ENCODE results near the gene ARHGEF33.

ARHGEF33 gene

GRCh38 chr2:38871432-38871831 lies 18.2 kb upstream of the ARHGEF33 start:
- TF ChIP-seq, protein P1, sequence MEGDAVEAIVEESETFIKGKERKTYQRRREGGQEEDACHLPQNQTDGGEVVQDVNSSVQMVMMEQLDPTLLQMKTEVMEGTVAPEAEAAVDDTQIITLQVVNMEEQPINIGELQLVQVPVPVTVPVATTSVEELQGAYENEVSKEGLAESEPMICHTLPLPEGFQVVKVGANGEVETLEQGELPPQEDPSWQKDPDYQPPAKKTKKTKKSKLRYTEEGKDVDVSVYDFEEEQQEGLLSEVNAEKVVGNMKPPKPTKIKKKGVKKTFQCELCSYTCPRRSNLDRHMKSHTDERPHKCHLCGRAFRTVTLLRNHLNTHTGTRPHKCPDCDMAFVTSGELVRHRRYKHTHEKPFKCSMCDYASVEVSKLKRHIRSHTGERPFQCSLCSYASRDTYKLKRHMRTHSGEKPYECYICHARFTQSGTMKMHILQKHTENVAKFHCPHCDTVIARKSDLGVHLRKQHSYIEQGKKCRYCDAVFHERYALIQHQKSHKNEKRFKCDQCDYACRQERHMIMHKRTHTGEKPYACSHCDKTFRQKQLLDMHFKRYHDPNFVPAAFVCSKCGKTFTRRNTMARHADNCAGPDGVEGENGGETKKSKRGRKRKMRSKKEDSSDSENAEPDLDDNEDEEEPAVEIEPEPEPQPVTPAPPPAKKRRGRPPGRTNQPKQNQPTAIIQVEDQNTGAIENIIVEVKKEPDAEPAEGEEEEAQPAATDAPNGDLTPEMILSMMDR (IDR thresholded peaks at IDR 0.05; ENCODE audit: low read depth, low read length, missing control alignments) = no peak
- no peak overlapping the region for H3K4me3 ChIP-seq (replicated peaks; ENCODE audit: low read depth, low read length)
- DNase-seq (ENCODE audit: extremely low read depth, low read depth) = no peak

GRCh38 chr2:38873763-38874162 lies 15.9 kb upstream of the ARHGEF33 start:
- H3K4me3 ChIP-seq (replicated peaks; ENCODE audit: low read depth, low read length) = no peak overlapping the region
- TF ChIP-seq, protein P1 (IDR thresholded peaks at IDR 0.05; ENCODE audit: low read depth, low read length, missing control alignments) = no peak
- no peak for DNase-seq (ENCODE audit: extremely low read depth, low read depth)

DNA sequence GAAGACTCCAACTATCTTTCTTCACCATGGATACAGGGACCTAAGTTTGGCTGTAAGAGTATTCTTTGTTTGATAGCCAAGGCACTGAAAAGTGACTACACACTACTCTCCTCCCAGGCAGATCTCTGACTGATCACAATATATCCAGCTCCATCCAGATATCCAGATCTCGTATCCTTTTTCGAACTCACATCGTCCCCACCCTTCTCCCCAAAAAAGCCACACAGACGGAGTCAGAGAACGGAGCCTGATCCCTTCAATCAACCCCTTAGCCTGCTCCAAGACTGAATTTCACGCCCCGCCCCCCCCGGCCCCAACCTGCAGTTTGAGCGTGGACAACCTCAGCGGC lies 14.5 kb upstream of the ARHGEF33 start:
- TF ChIP-seq, protein P1 (IDR thresholded peaks at IDR 0.05; ENCODE audit: low read depth, low read length, missing control alignments) = no peak
- no peak for DNase-seq (ENCODE audit: extremely low read depth, low read depth)

GRCh38 chr2:38875576-38876367 lies 13.9 kb upstream of the ARHGEF33 start, which contains the start of the genes DHX57 and MORN2:
Gene DHX57, minus strand, starts transcription at chr2:38875934. Its CDS starts 7,529 bp downstream, at chr2:38868405.
Gene MORN2, plus strand, starts transcription at chr2:38875976.
- TF ChIP-seq, protein P1 (IDR thresholded peaks at IDR 0.05; ENCODE audit: low read depth, low read length, missing control alignments) = no peak
- DNase-seq (ENCODE audit: extremely low read depth, low read depth) = peak; percentile 49
- peak within 1 kb of the TSS; percentile 89 for H3K4me3 ChIP-seq (replicated peaks; ENCODE audit: low read depth, low read length)

More for the DNA sequence above, 14.5 kb upstream of the ARHGEF33 start:
- H3K4me3 ChIP-seq (replicated peaks; ENCODE audit: low read depth, low read length) = peak overlapping the region; percentile 89

GRCh38 chr2:38876407-38876806 lies 13.3 kb upstream of the ARHGEF33 start:
- TF ChIP-seq, protein P1 (IDR thresholded peaks at IDR 0.05; ENCODE audit: low read depth, low read length, missing control alignments) = no peak
- DNase-seq (ENCODE audit: extremely low read depth, low read depth) = no peak

GRCh38 chr2:38886063-38886462 lies 3.6 kb upstream of the ARHGEF33 start:
- DNase-seq (ENCODE audit: extremely low read depth, low read depth) = no peak
- TF ChIP-seq, protein P1 (IDR thresholded peaks at IDR 0.05; ENCODE audit: low read depth, low read length, missing control alignments) = no peak

More at GRCh38 chr2:38876407-38876806, 13.3 kb upstream of the ARHGEF33 start:
- peak overlapping the region; percentile 89 for H3K4me3 ChIP-seq (replicated peaks; ENCODE audit: low read depth, low read length)

More at GRCh38 chr2:38886063-38886462, 3.6 kb upstream of the ARHGEF33 start:
- no peak overlapping the region for H3K4me3 ChIP-seq (replicated peaks; ENCODE audit: low read depth, low read length)
